Osteoblast (primary cell): Measurements from ENCODE around the gene ATG4B. TPM values are rescaled to one million over a fixed set of nuclear protein-coding genes. Genes with fewer than 3 reads are reported as not detected.

ENCODE experiments used
- DNase-seq: peaks from one replicate; pipeline ENCODE4 v3.0.0; 2011; ENCODE audit warnings: low spot score, mixed read lengths; ENCODE audit not compliant: insufficient read length; ENCODE audit errors: missing footprints
- H2AFZ ChIP-seq: 2 replicates; pipeline ENCODE4 v1.6.0; 2011; ENCODE audit warnings: mild to moderate bottlenecking, low read length
- H3K27ac ChIP-seq: 2 replicates; pipeline ENCODE4 v1.5.1; 2011; ENCODE audit warnings: mild to moderate bottlenecking, low read depth, low read length, moderate library complexity
- H3K27me3 ChIP-seq: 2 replicates; pipeline ENCODE4 v1.6.0; 2012; ENCODE audit warnings: mild to moderate bottlenecking, control low read depth, inconsistent platforms, low read length, moderate library complexity; ENCODE audit not compliant: insufficient read depth
- H3K36me3 ChIP-seq: 2 replicates; pipeline ENCODE4 v1.5.1; 2011; ENCODE audit warnings: mild to moderate bottlenecking, low read length, control low read depth, moderate library complexity; ENCODE audit not compliant: insufficient read depth
- H3K4me1 ChIP-seq: 2 replicates; pipeline ENCODE4 v1.5.1; 2011; ENCODE audit warnings: mild to moderate bottlenecking, low read length, control low read depth, moderate library complexity; ENCODE audit not compliant: insufficient read depth
- H3K4me2 ChIP-seq: 2 replicates; pipeline ENCODE4 v1.6.0; 2011; ENCODE audit warnings: mild to moderate bottlenecking, low read length; ENCODE audit not compliant: insufficient read depth
- H3K4me3 ChIP-seq: fragments of 200-600 bp; sonication (generic); 3 replicates; pipeline ENCODE4 v1.5.1; 2012; ENCODE audit warnings: mild to moderate bottlenecking, low read length, inconsistent platforms; ENCODE audit not compliant: insufficient read depth
- H3K79me2 ChIP-seq: 2 replicates; pipeline ENCODE4 v1.6.0; 2012; ENCODE audit warnings: mild to moderate bottlenecking, low read length, control low read depth, inconsistent platforms; ENCODE audit not compliant: insufficient read depth
- H3K9me3 ChIP-seq: 2 replicates; pipeline ENCODE4 v1.5.1; 2011; ENCODE audit warnings: low read depth, low read length, control low read depth
- H4K20me1 ChIP-seq: 2 replicates; pipeline ENCODE4 v1.6.0; 2012; ENCODE audit warnings: mild to moderate bottlenecking, low read length, control low read depth; ENCODE audit not compliant: insufficient read depth
- CTCF ChIP-seq: IDR thresholded peaks from 2 replicates; pipeline ENCODE4 v1.5.1; 2011; ENCODE audit warnings: mild to moderate bottlenecking, low read depth, low read length, moderate library complexity; ENCODE audit errors: extremely low read depth
- total RNA-seq: library from RNA; depleted of rRNA; stranded (reverse); fragments of >200 nt; gene quantifications from 2 replicates; pipeline ENCODE4 v1.2.3, GENCODE V29; 2012

Gene ATG4B
- total RNA-seq, 1 donor: 42.7 TPM

GRCh38 chr2:241629762-241630435 is 7.6 kb upstream of the ATG4B start:
- Histone ChIP-seq H3K4me2 (no peak overlapping the region), H3K27ac (no peak overlapping the region), H4K20me1 (peaks cover 44% of the 10 kb centered on the region), H3K36me3 (peaks cover 41% of the 10 kb centered on the region), H3K9me3 (no peaks in the 10 kb centered on the region), H3K27me3 (no peaks in the 10 kb centered on the region), H3K79me2 (peaks cover 95% of the 10 kb centered on the region), H2AFZ (no peak overlapping the region), H3K4me1 (no peaks in the 10 kb centered on the region), H3K4me3 (no peak overlapping the region)
- DNase-seq: peak; percentile 38
- TF ChIP-seq CTCF: no peak

GRCh38 chr2:241632478-241633325 is 4.8 kb upstream of the ATG4B start:
- H3K27me3 ChIP-seq: no peaks in the 10 kb centered on the region
- H3K79me2 ChIP-seq: peaks cover 88% of the 10 kb centered on the region
- no peak overlapping the region for H3K4me3 ChIP-seq
- H3K9me3 ChIP-seq: no peaks in the 10 kb centered on the region
- H3K4me2 ChIP-seq: no peak overlapping the region
- DNase-seq: no peak
- no peak overlapping the region for H3K27ac ChIP-seq
- no peak for TF ChIP-seq CTCF
- H3K36me3 ChIP-seq: peaks cover 34% of the 10 kb centered on the region
- peaks cover 6% of the 10 kb centered on the region for H3K4me1 ChIP-seq
- H2AFZ ChIP-seq: no peak overlapping the region
- peaks cover 50% of the 10 kb centered on the region for H4K20me1 ChIP-seq

GRCh38 chr2:241633561-241633960 is 3.9 kb upstream of the ATG4B start:
- H3K79me2 ChIP-seq: peaks cover 88% of the 10 kb centered on the region
- TF ChIP-seq CTCF: no peak
- H2AFZ ChIP-seq: no peak overlapping the region
- H3K27ac ChIP-seq: no peak overlapping the region
- no peak for DNase-seq
- H4K20me1 ChIP-seq: peaks cover 48% of the 10 kb centered on the region
- no peak overlapping the region for H3K4me3 ChIP-seq
- peaks cover 34% of the 10 kb centered on the region for H3K36me3 ChIP-seq
- peaks cover 10% of the 10 kb centered on the region for H3K4me1 ChIP-seq
- H3K4me2 ChIP-seq: no peak overlapping the region
- no peaks in the 10 kb centered on the region for H3K27me3 ChIP-seq
- no peaks in the 10 kb centered on the region for H3K9me3 ChIP-seq

- peak overlapping the region; percentile 92 for H3K4me2 ChIP-seq
- no peak for DNase-seq
- peak overlapping the region; percentile 96 for H3K4me3 ChIP-seq
- H3K27ac ChIP-seq: peak overlapping the region; percentile 62
- H4K20me1 ChIP-seq: peaks cover 66% of the 10 kb centered on the region
- peaks cover 13% of the 10 kb centered on the region for H3K4me1 ChIP-seq
- H3K36me3 ChIP-seq: peaks cover 41% of the 10 kb centered on the region
- H3K79me2 ChIP-seq: peaks cover 90% of the 10 kb centered on the region
- no peak for TF ChIP-seq CTCF
- H3K9me3 ChIP-seq: no peaks in the 10 kb centered on the region
- H3K27me3 ChIP-seq: no peaks in the 10 kb centered on the region
- peak overlapping the region; percentile 20 for H2AFZ ChIP-seq
Measured at GRCh38 chr2:241635756-241636155, 1.7 kb upstream of the ATG4B start.
